ENCODE measurements around the gene PPFIA3.

GRCh38 chr19:49129238-49129583 is 9.9 kb downstream of the PPFIA3 start:
- TF ChIP-seq CTCF (IDR thresholded peaks at IDR 0.05; ENCODE audit: low read length) = no peak
- TF ChIP-seq EZH2 (IDR thresholded peaks at IDR 0.05; ENCODE audit: borderline replicate concordance, low read length) = no peak
